Choroid plexus epithelial cell (primary cell): ENCODE data around the gene FUT2.

Source experiments
- DNase-seq: peaks from one replicate; pipeline ENCODE4 v3.0.0-alpha.2; 2010; ENCODE audit warnings: low read depth
- H3K4me3 ChIP-seq: 2 replicates; pipeline ENCODE4 v1.5.1; 2011; ENCODE audit warnings: low read depth, mild to moderate bottlenecking, control low read depth, low read length, moderate library complexity
- TF ChIP-seq, protein P1 (sequence below): conservative IDR thresholded peaks from 2 replicates; pipeline ENCODE4 v1.5.1; 2011; ENCODE audit warnings: low read depth, mild to moderate bottlenecking, control low read depth, inconsistent platforms, low read length, moderate library complexity

FUT2 gene

GRCh38 chr19:48695743-48696352 is at the start of gene FUT2:
FUT2 (plus strand) TSS chr19:48695971; CDS start chr19:48702957, 6,986 bp downstream.
- DNase-seq, result no peak
- TF ChIP-seq, protein P1, sequence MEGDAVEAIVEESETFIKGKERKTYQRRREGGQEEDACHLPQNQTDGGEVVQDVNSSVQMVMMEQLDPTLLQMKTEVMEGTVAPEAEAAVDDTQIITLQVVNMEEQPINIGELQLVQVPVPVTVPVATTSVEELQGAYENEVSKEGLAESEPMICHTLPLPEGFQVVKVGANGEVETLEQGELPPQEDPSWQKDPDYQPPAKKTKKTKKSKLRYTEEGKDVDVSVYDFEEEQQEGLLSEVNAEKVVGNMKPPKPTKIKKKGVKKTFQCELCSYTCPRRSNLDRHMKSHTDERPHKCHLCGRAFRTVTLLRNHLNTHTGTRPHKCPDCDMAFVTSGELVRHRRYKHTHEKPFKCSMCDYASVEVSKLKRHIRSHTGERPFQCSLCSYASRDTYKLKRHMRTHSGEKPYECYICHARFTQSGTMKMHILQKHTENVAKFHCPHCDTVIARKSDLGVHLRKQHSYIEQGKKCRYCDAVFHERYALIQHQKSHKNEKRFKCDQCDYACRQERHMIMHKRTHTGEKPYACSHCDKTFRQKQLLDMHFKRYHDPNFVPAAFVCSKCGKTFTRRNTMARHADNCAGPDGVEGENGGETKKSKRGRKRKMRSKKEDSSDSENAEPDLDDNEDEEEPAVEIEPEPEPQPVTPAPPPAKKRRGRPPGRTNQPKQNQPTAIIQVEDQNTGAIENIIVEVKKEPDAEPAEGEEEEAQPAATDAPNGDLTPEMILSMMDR, result no peak
- H3K4me3 ChIP-seq, result no peak within 1 kb of the TSS

DNA sequence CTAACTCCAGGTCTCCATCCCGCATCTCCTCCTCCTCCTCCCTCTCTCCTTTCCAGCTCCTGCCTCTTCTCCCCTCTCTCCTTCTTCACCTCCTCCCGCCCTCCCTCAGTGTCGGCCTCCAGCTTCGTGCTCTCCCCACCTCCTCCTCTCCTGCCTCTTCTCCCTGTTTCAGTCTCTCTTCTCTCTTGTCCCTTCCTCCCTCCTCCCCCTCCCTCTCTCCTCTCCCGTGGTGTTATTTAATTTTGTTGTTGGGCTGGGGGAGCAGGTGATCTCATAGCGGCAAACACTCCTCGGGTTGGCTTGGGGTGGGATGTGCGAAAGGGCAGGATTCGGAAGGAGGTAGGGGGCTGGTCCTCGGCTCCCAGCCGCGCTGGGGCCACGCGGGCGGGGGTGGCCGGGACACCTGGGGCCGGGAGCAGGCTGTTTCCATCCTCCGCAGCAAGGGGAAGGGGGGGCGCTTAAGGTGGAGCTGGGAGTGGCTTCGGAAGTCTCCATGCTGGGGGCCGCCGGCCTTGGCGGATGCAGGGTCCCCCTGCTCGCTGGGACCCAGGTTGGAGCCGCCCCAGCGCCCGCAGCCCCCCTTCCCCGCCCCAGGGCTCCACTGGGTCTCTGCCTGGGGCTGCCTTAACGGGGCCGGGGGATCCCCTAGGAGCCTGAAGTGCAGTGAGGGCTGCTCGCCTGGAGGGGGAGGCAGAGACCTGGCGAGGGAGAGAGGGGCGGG is 49.6 kb upstream of the FUT2 start, which contains the start of gene CA11:
Gene CA11, minus strand, starts transcription at position 187 of the 721 bp plus-strand sequence. CDS start 555 bp downstream, outside the sequence.
- TF ChIP-seq, protein P1, result peak; percentile 86
- DNase-seq, result peak; percentile 88
- peak within 1 kb of the TSS; percentile 62 for H3K4me3 ChIP-seq

DNA sequence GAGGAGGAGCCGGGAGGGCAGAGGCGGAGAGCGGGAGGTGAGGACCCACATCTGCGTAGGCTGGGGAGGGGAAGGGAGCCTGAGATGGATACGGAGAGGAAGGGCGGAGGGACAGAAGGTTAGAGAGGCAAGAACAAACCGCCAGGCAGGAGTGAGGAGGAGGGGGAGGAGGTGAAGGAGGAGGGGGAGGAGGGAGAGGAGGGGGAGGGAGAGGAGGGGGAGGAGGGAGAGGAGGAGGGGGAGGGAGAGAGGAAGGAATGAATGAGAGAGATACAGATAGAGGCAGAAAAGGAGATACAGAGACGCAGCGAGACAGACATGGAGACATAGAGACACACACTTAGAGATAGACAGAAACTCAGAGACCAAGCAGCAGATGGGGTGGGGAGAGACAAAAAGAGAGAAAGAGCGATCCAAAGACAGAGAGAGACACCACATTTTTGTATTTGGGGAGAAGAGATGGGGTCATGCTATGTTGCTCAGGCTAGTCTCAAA is 49.0 kb upstream of the FUT2 start:
- TF ChIP-seq, protein P1, result no peak
- H3K4me3 ChIP-seq, result peak overlapping the region; percentile 62
- DNase-seq, result no peak

DNA sequence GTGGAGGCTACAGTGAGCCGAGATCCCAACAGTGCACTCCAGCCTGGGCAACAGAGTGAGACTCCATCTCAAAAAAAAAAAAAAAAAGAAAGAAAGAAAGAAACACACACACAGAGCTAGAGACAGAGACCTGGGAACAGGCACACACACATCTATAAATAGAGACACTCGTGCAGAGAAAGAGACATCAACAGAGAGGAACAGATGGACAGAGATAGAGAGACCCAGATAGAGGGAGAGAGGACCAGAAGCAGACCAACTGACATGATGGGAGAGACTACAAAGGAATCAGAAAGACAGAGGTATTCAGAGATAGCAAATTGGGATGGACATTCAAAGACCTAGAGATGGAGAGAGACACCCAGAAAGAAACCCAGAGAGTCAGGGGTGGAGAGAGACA is 47.6 kb upstream of the FUT2 start:
- H3K4me3 ChIP-seq, result no peak overlapping the region
- no peak for DNase-seq
- TF ChIP-seq, protein P1, result no peak

DNA sequence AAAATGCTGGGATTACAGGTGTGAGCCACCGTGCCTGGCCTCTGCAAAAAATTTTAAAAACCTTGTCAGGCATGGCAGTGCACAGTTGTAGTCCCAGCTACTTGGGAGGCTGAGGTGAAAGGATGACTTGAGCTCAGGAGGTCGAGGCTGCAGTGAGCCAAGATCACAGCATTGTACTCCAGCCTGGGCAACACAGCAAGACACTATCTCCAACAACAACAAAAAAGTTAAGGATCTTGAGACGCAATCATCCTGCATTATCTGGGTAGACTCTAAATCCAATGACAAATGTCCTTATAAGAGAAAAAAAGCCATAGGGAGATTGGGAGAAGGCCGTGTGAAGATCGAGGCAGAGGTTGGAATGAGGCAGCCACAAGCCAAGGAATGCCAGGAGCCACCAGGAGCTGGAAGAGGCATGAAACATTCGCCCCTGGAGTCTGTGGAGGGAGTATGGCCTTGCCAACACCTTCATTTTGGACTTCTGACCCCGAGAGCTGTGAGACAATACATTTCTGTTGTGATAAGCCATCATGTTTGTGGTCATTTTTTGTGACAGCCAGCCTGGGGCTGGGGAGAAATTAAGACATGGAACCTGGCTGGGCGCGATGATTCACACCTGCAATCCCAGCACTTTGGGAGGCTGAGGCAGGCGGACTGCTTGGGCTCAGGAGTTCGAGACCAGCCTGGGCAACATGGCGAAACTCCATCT is 44.6 kb upstream of the FUT2 start:
- TF ChIP-seq, protein P1, result no peak
- no peak for DNase-seq
- H3K4me3 ChIP-seq, result no peak overlapping the region

- no peak overlapping the region for H3K4me3 ChIP-seq
- TF ChIP-seq, protein P1, result no peak
- no peak for DNase-seq
Measured at GRCh38 chr19:48651683-48652048, 44.1 kb upstream of the FUT2 start.
